COLO829 (cell line): ENCODE measurements around the gene PRR13.
A peak's percentile ranks its signal among the peaks of the same experiment; 100 is the strongest.
"Not testable (repeated sequence)": the region's sequence is repeated elsewhere in the genome, so short reads cannot be mapped to it uniquely, and the experiment has no call there.

Experiments used
- DNase-seq: peaks from one replicate; pipeline ENCODE4 v3.0.0; 2012; ENCODE audit warnings: low spot score

Gene PRR13

GRCh38 chr12:53472056-53472582, 30.6 kb downstream of the PRR13 start:
- DNase-seq = no peak

DNA sequence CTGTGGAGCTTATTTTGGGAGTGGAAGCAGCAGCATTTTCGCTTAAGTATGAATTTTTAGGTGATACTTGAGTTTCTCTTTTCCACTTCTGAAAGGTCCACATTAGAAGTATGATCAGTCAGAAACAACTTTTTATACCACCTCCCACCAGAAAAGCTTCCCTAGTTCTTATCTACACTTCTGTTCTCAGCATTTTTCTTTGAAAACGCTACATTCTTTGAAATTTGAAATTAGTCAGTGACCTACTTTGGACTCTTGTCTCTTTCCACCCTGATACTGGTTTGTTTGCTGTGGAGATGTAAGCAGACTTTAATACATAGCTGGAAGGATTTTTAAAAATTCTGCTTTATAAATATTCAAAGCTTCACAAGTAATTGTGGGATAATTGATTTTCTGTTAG, 32.5 kb downstream of the PRR13 start:
- no peak for DNase-seq

GRCh38 chr12:53474819-53475218, 33.3 kb downstream of the PRR13 start:
- DNase-seq = no peak

GRCh38 chr12:53476769-53477209, 35.3 kb downstream of the PRR13 start:
- no peak for DNase-seq

DNA sequence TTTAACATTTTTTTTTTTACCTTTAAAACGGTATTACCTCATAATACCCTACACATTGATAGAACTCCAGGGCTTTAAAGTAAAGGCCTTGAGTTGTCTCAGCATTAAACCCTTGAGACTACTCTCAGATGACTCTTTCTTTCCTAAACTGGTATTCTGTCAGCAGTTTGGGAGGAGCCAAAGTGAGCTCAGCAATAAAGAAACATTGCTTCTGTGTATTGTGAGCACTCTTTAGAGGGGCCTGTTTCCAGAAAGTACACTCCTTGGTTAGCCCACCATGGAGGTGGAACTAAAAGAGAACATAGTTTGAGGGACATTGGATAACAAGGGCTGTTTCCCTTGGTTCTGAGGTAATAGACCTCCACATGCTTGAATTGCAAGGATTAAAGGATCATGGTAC, 37.3 kb downstream of the PRR13 start:
- no peak for DNase-seq

DNA sequence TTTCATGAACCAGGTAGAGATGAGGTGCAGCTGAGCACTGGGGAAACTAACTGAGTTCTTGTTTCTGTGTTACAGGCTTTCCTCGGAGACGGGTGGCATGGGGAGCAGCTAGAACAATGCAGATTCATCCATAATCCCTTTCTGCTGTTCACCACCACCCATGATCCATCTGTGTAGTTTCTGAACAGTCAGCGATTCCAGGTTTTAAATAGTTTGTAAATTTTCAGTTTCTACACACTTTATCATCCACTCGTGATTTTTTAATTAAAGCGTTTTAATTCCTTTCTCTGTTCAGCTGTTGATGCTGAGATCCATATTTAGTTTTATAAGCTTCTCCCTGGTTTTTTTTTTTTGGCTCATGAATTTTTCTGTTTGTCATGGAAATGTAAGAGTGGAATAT, 37.8 kb downstream of the PRR13 start:
- no peak for DNase-seq

- no peak for DNase-seq
Observed at GRCh38 chr12:53480491-53481442, 39.2 kb downstream of the PRR13 start.

GRCh38 chr12:53481458-53481857, 39.9 kb downstream of the PRR13 start:
- DNase-seq = not testable (repeated sequence)

- DNase-seq = no peak
Observed at GRCh38 chr12:53481939-53482586, 40.5 kb downstream of the PRR13 start.

GRCh38 chr12:53482626-53483168, 41.2 kb downstream of the PRR13 start:
- DNase-seq = no peak

GRCh38 chr12:53483225-53483978, 41.9 kb downstream of the PRR13 start:
- DNase-seq = no peak

GRCh38 chr12:53483979-53484377, 42.4 kb downstream of the PRR13 start:
- DNase-seq = no peak

- no peak for DNase-seq
Observed at GRCh38 chr12:53484686-53485575, 43.4 kb downstream of the PRR13 start.

- no peak for DNase-seq
Observed at GRCh38 chr12:53485955-53486735, 44.6 kb downstream of the PRR13 start.

DNA sequence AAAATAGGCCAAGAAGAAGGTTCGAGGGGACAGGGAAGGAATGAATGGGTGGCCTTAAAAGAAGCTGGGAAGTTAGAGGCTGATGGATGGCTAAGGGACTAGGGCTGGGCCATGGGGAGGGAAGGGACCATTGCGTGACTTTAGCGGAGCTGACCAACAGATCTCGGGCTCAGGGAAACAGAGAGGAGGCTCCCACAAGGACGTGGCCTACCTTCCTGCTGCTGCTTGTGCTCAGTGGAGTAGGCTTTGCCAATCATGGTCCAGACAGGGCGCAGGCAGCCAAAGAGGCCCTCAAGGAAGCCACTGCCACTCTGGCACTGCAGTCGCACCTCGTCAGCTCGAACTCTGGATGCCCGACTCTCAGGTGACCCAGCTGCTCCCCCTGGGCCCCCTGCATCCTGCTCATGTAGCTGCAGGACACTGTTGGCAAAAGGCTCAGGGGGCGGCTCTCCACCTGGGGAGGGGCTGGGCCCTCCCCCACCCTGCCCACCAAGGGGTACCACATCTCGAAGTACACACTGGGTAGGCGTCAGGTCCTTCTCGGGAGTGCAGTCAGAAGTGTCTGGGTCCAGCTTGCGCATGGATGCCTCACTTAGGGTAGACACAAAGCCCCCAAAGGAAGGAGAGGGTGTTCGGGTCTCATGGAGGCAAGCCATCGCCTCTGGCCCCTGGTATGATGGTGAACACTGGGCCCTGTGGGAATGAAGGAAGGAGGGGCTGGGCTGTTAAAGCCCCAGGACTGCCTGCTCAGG, 45.4 kb downstream of the PRR13 start:
- DNase-seq = no peak

DNA sequence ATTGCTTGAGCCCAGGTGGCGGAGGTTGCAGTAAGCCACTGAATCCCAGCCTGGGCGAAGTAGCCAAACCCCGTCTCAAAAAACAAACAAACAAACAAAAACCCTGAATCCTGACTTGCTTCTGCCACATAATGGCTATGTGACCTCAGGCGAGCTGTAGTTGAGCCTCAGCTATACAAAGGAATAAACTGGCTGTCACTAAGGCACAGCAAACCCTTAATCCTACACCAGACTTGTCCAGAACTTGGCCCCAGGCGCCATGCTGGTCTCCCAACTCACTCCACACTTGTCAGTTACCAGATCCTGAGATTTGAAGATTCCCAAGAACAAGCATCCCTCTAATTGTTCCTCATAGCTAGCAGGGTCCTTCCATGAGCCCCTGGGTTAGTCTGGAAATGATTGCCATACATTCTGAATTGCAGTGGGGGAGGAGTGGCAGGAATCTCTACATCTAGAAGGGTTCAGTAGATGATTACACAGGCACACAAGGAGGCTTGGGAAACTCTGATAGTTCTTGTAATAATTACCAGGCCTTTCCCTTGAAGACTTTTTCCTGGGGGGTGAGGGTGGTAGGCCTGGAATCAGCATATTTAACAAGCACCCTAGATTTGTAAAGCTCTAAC, 47.8 kb downstream of the PRR13 start:
- no peak for DNase-seq

DNA sequence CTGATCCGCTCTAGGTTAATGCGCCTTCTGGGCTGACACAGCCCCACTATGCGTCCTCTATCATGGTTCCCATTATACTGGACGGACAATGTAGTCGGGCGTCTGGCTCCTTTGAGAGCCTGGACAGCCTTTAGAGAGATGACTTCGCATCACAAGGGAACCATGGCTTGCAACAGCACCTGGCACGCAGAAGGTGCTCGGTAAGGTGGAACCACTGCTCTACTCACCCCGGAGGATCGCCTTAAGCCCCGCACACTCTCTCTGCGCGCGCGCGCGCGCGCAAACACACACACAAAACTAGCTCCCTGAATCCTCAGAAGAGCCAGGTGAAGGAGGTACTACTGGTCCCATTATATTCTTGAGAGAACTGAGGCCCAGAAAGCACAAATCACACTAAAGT, 50.7 kb downstream of the PRR13 start:
- DNase-seq = no peak

DNA sequence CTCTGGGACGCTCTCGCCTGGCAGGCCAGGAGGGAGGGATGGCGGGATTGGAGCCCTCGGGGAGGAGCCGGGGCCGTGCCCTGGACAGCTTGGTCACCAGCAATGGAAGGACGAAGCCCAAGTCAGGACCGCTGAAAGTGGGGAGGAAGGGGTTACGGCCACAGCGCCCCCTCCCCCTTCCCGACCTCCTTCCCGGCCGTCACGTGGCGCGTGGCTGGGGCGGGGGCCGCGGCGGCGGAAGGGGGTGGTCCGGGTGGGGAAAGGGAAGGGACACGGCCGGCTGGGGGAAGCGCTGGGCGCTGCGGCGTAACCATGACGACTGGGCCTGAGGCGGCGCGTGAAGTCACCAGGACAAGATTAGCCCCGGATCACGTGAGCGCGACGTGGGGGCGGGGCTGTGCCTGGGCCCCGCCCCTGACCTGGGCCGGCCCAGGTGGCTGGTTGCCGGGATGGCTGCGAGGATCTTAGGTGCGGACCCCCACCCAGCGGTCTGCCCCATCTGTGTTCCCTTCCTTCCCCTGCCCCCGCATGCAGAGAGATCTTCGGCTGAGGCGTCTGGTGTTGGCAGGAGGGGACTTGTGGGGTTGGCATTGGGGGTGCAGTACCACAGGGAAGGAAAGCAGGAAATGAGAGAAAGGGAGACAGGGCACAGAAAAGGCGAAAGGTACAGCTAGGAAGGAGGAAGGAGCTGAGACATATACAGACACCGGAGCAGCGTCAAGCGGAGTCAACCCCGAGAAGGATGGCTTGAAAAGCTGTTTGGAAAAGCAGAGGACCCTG, 51.5 kb downstream of the PRR13 start:
- peak; percentile 78 for DNase-seq
